Inferior parietal cortex (tissue), 1 donor: Measurements from ENCODE around the gene EXOSC3.

ENCODE experiments used
- DNase-seq: peaks from one replicate; pipeline ENCODE4 v3.0.0-alpha.2; 2016; ENCODE audit errors: extremely low spot score

Gene EXOSC3

DNA sequence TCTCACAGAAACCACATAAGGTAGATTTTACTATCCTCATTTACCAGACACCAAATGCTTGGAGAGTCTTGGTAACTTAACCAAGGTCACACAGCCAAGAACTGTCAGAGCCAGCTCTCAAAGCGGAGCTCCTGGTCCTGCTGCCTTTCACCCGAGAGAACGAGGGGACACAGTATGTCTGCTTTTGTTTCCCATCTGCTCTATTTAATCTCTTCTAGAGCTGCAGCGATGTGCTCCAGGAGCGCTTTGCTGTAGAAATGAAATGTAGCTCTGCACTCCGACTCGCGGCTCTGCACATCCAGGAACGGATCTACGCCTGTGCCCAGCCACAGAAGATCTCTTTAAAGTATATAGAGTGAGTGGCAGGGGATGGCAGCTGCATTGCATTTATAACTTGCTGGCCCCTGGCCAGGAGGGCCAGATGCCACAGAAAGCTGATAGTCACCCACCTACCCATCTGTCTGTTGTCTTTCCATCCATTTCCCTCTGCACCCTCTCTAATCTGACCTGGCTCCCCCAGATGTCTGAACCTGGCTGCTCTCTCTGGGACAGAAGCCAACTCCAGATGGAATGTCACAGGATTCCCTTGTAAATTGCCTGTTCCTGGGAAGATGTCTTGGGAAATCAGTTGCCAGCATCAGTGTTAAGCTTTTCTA lies 52.6 kb downstream of the EXOSC3 start:
- DNase-seq = peak; percentile 9

DNA sequence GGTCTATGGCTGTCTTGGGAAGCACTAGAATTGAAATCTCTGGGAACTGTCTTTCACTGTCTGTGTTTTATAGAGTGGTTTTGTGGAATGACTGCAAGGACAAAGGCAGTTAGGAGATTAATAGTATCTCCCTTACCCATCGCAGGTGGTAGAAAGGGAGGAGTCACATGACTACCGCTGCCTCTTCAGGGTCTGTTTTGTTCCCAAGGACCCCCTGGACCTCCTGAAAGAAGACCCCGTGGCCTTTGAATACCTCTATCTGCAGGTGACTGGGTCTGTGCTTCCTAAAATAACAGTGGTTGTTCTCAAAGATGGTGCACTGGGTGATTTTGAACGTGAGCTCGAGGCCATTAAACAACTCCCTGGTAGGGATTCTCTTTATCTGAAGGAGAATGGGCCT lies 54.0 kb downstream of the EXOSC3 start:
- no peak for DNase-seq

DNA sequence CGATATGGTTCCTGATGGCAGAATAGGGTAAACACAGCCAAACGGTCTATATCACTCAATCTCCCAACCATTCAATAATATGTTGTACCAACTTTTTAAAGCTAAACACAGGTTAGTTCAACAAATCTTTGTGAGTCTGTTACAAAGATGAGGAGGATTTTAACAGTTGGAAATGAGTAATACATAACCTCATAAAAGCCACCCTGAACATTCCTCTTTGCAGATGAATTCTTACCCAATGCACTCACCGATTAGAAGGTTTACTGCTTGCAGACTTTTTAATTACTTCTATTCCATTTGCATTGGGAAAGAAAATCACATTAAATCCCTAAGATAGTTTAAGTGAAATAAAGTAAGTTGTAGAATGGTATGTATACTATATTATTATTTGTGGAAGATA lies 54.6 kb downstream of the EXOSC3 start:
- no peak for DNase-seq
